ENCODE data around the gene PFKFB3. TPM values are rescaled to one million over a fixed set of nuclear protein-coding genes. Genes with fewer than 3 reads are reported as not detected.

The PFKFB3 gene
- total and polyA plus RNA-seq, 2 of the 4 experiments (the other 2 are of a cell fraction): 34.1 to 45.5 TPM

DNA sequence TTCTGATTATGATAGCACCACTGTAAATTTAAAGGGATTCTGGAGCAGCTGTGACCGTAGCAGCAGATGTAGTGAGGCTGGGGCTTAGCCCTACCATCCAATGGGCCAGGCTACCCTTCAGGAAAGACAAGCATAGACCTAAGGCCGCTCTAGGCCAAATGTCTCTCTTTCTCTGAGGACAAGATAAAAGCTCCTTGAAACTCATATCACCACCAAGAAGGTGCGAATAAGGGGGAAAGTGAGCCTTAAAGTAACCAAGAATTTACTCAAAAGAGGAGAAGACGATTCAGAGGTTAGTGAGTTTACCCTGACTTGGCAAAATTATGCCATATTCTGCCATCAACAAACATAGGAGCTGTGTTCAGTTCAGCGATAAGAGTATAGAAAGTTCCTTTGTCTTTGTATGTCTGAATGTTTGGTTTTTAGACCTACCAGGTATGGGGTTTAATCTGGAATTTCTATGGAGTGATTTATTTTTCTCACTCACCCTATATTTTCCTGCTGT is 79.8 kb downstream of the PFKFB3 start:
- 0 out of 4 replicates have a peak, but pooled peaks cover 0 to 4% of the 10 kb centered on the region in 2 experiments for H3K79me1 ChIP-seq (ENCODE audit: low read depth in 1 of 2, low read length in 2 of 2)
- H3K9me3 ChIP-seq (ENCODE audit: control insufficient read depth, insufficient read depth, low read length): no peaks in the 10 kb centered on the region
- no peak overlapping the region for H3K9ac ChIP-seq (ENCODE audit: low read depth, low read length)
- H3K27ac ChIP-seq (ENCODE audit: insufficient read depth, low read length): no peak overlapping the region
- no CpG with 5 or more reads among the region's 5 CpGs for WGBS, 2 experiments (ENCODE audit: extremely low coverage in 2 of 2, insufficient read length in 1 of 2)
- ATAC-seq (ENCODE audit: low read depth) (no peak), DNase-seq (no peak)
- no peak overlapping the region for H2AK5ac ChIP-seq (ENCODE audit: low read depth, low read length)
- no peak overlapping the region for H4K8ac ChIP-seq (ENCODE audit: low read depth in 2 of 2, low read length in 2 of 2)
- peaks cover 10% of the 10 kb centered on the region for H3K9me1 ChIP-seq (ENCODE audit: insufficient read depth, low read length)
- H2AK9ac ChIP-seq (replicated peaks; ENCODE audit: low read depth, low read length, poor library complexity): no peak overlapping the region
- H2BK120ac ChIP-seq (ENCODE audit: low read depth, low read length): no peak overlapping the region
- H3K56ac ChIP-seq (ENCODE audit: extremely low read depth, insufficient read depth, low read length): no peak overlapping the region
- H3K36me3 ChIP-seq (ENCODE audit: control insufficient read depth, insufficient read depth, low read length): no peaks in the 10 kb centered on the region
- intact Hi-C loops (cut with micrococcal nuclease) (no loop called here), dilution Hi-C loops (cut with HindIII; ENCODE audit: low sequenced_read_pairs, unreplicated experiment) (no loop called here), in situ Hi-C loops (cut with MboI; ENCODE audit: low sequenced_read_pairs) (no loop called here)
- no peak overlapping the region for H3K14ac ChIP-seq (replicated peaks; ENCODE audit: low read depth, low read length)
- no peak overlapping the region for H2BK5ac ChIP-seq (ENCODE audit: low read depth, low read length, poor library complexity, severe bottlenecking)
- H4K20me1 ChIP-seq (ENCODE audit: insufficient read depth, low read length): no peaks in the 10 kb centered on the region
- no peak overlapping the region for H3K4me3 ChIP-seq (ENCODE audit: insufficient read depth, low read depth, low read length)
- ChIA-PET CTCF (no interaction called here), POLR2A (ENCODE audit: unreplicated experiment) (no interaction called here)
- H3K4ac ChIP-seq (ENCODE audit: low read depth, low read length): no peak overlapping the region
- no peak overlapping the region for H2AFZ ChIP-seq (replicated peaks; ENCODE audit: low read length, poor library complexity)
- no TSS peak for BruUV-seq (replicated peaks)
- no peak overlapping the region for H3K4me2 ChIP-seq (ENCODE audit: low read depth, low read length)
- TF ChIP-seq MAZ (IDR thresholded peaks at IDR 0.05; ENCODE audit: borderline replicate concordance, low read depth, low read length): no peak
- no peak for TF ChIP-seq RFX5 (IDR thresholded peaks at IDR 0.05; ENCODE audit: low read depth, low read length)
- no peak for TF ChIP-seq RAD21 (IDR thresholded peaks at IDR 0.05; ENCODE audit: low read length)
- no peak for TF ChIP-seq MAFK (IDR thresholded peaks at IDR 0.05; ENCODE audit: low read depth, low read length)
- TF ChIP-seq CHD1 (IDR thresholded peaks at IDR 0.05; ENCODE audit: low read depth, low read length): no peak
- TF ChIP-seq SMC3 (IDR thresholded peaks at IDR 0.05; ENCODE audit: low read depth, low read length): no peak
- TF ChIP-seq POLR2A (IDR thresholded peaks at IDR 0.05; ENCODE audit: low read depth, low read length): no peak
- no peak for TF ChIP-seq FOS (IDR thresholded peaks at IDR 0.05; ENCODE audit: low read depth, low read length)
- TF ChIP-seq RCOR1 (IDR thresholded peaks at IDR 0.05; ENCODE audit: insufficient replicate concordance, low read length): no peak
- TF ChIP-seq CEBPB (IDR thresholded peaks at IDR 0.05; ENCODE audit: low read depth, low read length): no peak
- no peak overlapping the region for H3K23ac ChIP-seq (ENCODE audit: low read depth, low read length)
- no peaks in the 10 kb centered on the region for H3K27me3 ChIP-seq (ENCODE audit: control insufficient read depth, insufficient read depth, low read length)
- no peak overlapping the region for H2BK15ac ChIP-seq (ENCODE audit: low read depth, low read length)
- peaks cover 6% of the 10 kb centered on the region for H3K4me1 ChIP-seq (ENCODE audit: control insufficient read depth, insufficient read depth, low read length)
- no peak overlapping the region for H4K5ac ChIP-seq (ENCODE audit: low read depth, low read length)
- H3K18ac ChIP-seq (ENCODE audit: low read depth, low read length): no peak overlapping the region
- no peak overlapping the region for H4K91ac ChIP-seq (ENCODE audit: insufficient read depth, low read depth, low read length)
- H2BK20ac ChIP-seq (ENCODE audit: low read depth, low read length): no peak overlapping the region
